T-helper 2 cell treated with Interferon-gamma antibody and Interleukin-4, amounts not matched to agents 5 μg/mL and 100 μg/mL, for 36 hours (primary cell): ENCODE results near the gene AUP1.

Experiments used
- DNase-seq: peaks from one replicate; pipeline ENCODE4 v3.0.0; 2021; ENCODE audit warnings: low spot score
- H3K27ac Mint-ChIP-seq: one replicate; pipeline ENCODE4 v1.8.0; 2021; ENCODE audit warnings: mild to moderate bottlenecking, mixed read lengths
- H3K27me3 Mint-ChIP-seq: one replicate; pipeline ENCODE4 v1.8.0; 2021; ENCODE audit warnings: low read depth, mixed read lengths
- H3K36me3 Mint-ChIP-seq: one replicate; pipeline ENCODE4 v1.8.0; 2021; ENCODE audit warnings: low read depth, mixed read lengths
- H3K4me1 Mint-ChIP-seq: one replicate; pipeline ENCODE4 v1.8.0; 2021; ENCODE audit warnings: low read depth, mixed read lengths
- H3K4me3 Mint-ChIP-seq: one replicate; pipeline ENCODE4 v1.8.0; 2022; ENCODE audit warnings: mild to moderate bottlenecking, moderate library complexity, mixed read lengths
- H3K9me3 Mint-ChIP-seq: one replicate; pipeline ENCODE4 v1.8.0; 2021; ENCODE audit warnings: mixed read lengths

AUP1 gene

DNA sequence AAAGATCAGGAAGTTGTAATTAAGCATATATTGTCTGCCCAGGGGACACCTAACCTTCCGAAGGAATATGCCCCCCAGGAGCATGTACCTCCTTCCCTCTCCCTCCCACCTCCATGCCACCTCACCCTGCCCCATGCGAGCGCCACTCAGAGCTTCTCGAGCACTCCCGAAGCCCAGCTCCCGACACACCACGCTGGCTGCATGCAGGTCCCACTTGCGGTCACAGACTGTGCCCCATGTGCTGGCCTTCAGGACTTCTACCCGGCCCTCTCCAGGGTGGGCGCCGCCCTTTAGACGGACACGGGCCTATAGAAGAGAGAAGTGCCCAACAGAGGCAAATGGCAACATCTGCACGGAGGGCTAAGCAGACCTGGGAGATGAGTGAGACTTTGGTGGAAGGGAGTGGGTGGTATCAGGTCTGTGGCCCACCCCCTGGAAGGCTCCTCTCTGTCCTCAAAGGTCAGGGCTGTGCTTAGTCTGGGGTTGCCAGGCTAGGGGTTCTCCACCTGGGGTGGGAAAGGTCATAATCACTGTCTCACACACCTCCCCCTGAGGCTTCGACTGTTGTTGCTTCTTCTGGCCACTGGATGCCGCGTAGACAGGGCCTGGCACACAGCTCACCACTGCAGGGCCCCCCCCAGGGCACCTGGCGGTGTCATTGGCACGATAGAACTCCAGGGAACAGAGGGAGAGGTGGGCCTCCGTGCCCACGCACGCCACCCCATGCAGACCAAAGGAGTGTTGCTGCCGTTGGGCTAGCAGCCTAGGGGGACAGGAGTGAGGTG, 6.9 kb upstream of the AUP1 start:
- Mint-ChIP-seq H3K4me3 (no peak overlapping the region), H3K27me3 (peaks cover 12% of the 10 kb centered on the region), H3K9me3 (no peaks in the 10 kb centered on the region), H3K36me3 (peaks cover 15% of the 10 kb centered on the region), H3K27ac (no peak overlapping the region), H3K4me1 (peaks cover 15% of the 10 kb centered on the region)
- no peak for DNase-seq

DNA sequence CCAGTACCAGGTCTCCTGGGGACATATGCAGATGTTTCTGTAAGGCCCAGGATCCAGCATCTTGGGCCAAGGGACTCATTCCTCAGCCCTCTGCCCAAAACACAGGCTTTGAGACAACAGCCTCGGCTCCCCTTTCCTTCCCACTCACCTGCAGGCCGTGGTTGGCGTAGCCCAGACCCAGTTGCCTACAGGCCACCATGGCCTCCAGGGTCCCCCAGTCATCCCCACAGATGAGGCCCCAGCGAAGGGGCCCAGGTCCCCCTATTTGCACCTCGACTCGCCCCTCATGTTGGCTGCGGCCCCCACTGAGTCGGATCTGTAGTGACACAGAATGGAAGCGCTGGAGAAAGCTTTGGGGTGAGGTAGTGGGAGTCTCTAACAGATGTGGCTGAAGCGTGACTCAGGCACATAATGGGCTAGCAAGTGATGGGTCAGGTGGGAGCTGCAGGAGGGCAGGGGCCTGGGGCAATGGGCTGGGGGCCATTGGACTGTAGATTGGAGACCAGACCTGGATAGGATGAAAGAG, 6.0 kb upstream of the AUP1 start:
- no peak overlapping the region for H3K4me3 Mint-ChIP-seq
- H3K9me3 Mint-ChIP-seq, result no peaks in the 10 kb centered on the region
- peaks cover 10% of the 10 kb centered on the region for H3K27me3 Mint-ChIP-seq
- peaks cover 22% of the 10 kb centered on the region for H3K36me3 Mint-ChIP-seq
- H3K4me1 Mint-ChIP-seq, result peaks cover 23% of the 10 kb centered on the region
- no peak for DNase-seq
- H3K27ac Mint-ChIP-seq, result no peak overlapping the region

DNA sequence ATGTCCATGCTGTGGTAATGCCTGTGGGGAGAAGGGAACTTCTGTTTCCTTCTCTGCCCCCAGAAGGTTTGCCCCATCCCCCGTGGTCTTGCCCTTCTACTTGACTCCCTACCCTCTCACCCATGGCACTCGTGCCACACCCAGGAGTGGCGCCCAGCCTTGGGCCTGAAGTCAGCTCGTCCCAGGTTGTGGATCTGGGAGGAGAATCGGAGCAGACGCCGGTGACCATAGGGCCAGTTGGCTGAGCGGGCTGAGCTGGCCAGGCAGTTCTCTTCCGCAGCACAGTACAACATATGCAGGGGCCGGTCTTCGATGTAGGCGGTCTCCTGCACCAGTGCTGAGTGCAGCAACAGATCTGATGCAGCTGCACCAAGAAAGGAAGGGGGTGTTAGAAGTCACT, 4.9 kb upstream of the AUP1 start:
- no peak for DNase-seq
- no peak overlapping the region for H3K4me3 Mint-ChIP-seq
- H3K4me1 Mint-ChIP-seq, result peaks cover 24% of the 10 kb centered on the region
- H3K9me3 Mint-ChIP-seq, result no peaks in the 10 kb centered on the region
- H3K27me3 Mint-ChIP-seq, result peaks cover 10% of the 10 kb centered on the region
- H3K27ac Mint-ChIP-seq, result no peak overlapping the region
- H3K36me3 Mint-ChIP-seq, result peaks cover 22% of the 10 kb centered on the region

DNA sequence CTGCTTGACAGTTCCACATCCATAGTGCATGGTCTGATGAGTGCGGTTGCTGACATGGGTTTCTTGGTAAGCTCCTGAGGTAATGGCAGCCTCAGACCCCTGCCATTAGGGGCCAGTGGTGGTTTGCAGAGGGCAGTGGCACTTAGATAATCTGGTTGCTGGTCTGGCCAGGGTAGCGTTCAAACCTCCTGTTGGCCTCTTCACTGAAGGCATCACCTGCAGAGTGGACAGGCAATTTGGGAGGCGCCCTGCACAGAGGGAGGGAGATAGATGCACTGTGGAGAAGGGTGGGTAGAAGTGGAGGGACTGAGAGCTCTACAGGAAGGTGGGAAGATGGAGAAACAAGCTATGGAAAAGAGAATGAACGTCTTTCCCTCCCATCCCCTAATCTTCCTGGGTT, 4.0 kb upstream of the AUP1 start:
- H3K36me3 Mint-ChIP-seq, result peaks cover 28% of the 10 kb centered on the region
- peaks cover 8% of the 10 kb centered on the region for H3K27me3 Mint-ChIP-seq
- no peak overlapping the region for H3K4me3 Mint-ChIP-seq

DNA sequence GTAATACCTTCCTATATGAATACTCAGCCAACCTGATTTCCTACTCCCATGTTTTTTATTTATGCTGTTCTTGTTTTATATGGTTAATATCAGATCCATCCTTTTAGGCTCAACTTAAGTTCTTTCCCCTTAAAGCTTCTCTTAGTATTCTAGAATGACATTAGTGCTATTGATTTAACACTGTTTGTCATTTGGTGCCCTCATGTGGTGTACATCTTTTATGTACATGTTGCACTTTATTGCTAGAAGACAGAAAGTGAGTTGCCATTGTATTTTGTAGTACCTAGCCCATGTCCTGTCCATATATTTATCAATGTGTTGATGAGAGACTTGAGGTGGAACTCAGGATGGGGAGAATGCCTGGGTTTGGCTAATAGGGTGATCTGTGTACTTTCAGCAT, 2.7 kb upstream of the AUP1 start:
- Mint-ChIP-seq H3K27ac (peak overlapping the region; percentile 63), H3K4me3 (peak overlapping the region; percentile 98), H3K9me3 (no peaks in the 10 kb centered on the region), H3K36me3 (peaks cover 40% of the 10 kb centered on the region), H3K4me1 (peaks cover 28% of the 10 kb centered on the region), H3K27me3 (no peaks in the 10 kb centered on the region)
- DNase-seq, result no peak

More for the DNA sequence above, 4.0 kb upstream of the AUP1 start:
- Mint-ChIP-seq H3K9me3 (no peaks in the 10 kb centered on the region), H3K4me1 (peaks cover 19% of the 10 kb centered on the region), H3K27ac (no peak overlapping the region)
- no peak for DNase-seq

DNA sequence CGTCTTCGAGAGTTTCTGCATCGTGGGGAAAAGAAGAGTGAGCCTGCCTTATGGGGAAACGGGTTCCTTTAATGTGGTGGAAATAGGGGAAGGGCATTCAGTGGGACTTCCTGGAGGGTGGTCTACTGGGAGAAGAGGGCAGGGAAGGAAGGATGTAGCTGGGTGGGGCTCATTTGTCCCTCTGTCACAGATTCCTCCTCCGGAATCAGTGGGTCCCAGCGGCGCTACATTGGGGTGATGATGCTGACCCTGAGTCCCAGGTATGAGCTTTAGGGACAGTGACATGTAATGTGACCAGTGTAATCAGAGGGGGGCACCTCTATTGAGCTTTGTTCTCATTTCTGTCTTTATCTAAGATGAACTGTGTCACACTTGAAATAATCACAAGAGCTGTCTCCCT, 2.2 kb upstream of the AUP1 start:
- DNase-seq, result no peak
- Mint-ChIP-seq H3K36me3 (peaks cover 46% of the 10 kb centered on the region), H3K4me3 (peak overlapping the region; percentile 98), H3K27me3 (no peaks in the 10 kb centered on the region), H3K9me3 (no peaks in the 10 kb centered on the region), H3K4me1 (peaks cover 31% of the 10 kb centered on the region), H3K27ac (peak overlapping the region; percentile 94)

DNA sequence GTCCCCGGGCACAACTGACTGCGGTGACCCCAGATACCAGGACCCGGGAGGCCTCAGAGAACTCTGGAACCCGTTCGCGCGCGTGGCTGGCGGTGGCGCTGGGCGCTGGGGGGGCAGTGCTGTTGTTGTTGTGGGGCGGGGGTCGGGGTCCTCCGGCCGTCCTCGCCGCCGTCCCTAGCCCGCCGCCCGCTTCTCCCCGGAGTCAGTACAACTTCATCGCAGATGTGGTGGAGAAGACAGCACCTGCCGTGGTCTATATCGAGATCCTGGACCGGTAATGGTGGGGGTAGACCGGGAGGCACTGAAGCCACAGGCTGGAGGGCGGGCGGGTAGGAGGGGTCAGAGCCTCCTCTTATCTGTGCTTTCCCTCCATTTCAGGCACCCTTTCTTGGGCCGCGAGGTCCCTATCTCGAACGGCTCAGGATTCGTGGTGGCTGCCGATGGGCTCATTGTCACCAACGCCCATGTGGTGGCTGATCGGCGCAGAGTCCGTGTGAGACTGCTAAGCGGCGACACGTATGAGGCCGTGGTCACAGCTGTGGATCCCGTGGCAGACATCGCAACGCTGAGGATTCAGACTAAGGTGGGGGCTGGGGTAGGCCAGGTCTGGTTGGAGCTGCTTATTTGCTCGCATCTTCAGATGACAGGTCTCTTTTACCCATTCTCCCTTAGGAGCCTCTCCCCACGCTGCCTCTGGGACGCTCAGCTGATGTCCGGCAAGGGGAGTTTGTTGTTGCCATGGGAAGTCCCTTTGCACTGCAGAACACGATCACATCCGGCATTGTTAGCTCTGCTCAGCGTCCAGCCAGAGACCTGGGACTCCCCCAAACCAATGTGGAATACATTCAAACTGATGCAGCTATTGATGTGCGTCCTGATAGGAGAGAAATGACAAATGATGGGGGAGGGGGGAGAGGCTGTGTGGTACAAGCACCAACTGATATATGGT, 1.0 kb upstream of the AUP1 start:
- Mint-ChIP-seq H3K4me1 (peaks cover 38% of the 10 kb centered on the region), H3K27ac (peak overlapping the region; percentile 94), H3K9me3 (no peaks in the 10 kb centered on the region), H3K36me3 (peaks cover 56% of the 10 kb centered on the region), H3K27me3 (no peaks in the 10 kb centered on the region), H3K4me3 (peak overlapping the region; percentile 98)
- peak; percentile 64 for DNase-seq

DNA sequence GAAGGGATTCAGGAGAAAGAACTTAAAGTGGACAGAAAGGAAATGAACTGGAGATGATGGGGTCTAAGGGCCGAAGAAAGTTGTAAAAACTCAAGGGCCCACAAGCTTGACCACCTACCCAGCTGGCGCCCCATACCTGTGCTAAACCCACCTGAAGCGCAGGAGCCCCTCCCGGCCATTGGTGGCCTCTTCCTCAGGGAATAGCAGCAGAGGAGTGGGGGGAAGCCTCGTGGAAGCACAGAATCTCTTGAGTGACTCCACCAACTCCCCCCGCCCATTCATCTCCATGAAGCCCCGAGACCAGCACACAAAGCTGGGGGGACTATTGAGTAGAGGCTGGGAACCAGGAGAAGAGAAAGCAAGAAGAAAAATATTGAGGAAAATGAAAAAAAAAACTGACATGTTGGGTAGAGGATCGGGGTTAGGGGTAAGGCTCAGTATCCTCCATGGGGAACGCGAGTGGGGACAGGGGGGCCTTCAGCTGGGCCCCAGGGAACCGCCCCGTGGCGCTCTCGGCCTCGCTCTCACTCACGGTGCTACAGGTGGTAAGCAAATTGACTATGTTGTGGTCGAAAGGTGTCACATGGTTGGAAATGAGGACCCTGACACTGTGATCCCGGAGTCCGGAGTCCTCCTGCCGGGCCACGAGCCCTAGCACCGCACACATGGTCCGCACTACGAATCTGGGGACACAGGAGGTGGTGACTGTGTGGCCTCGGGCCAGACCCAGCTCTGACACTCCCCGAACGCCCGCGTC, 728 bp downstream of the AUP1 start:
- Mint-ChIP-seq H3K4me1 (peaks cover 38% of the 10 kb centered on the region), H3K27me3 (no peaks in the 10 kb centered on the region), H3K4me3 (peak overlapping the region; percentile 98), H3K36me3 (peaks cover 58% of the 10 kb centered on the region), H3K27ac (peak overlapping the region; percentile 94), H3K9me3 (no peaks in the 10 kb centered on the region)
- DNase-seq, result no peak

DNA sequence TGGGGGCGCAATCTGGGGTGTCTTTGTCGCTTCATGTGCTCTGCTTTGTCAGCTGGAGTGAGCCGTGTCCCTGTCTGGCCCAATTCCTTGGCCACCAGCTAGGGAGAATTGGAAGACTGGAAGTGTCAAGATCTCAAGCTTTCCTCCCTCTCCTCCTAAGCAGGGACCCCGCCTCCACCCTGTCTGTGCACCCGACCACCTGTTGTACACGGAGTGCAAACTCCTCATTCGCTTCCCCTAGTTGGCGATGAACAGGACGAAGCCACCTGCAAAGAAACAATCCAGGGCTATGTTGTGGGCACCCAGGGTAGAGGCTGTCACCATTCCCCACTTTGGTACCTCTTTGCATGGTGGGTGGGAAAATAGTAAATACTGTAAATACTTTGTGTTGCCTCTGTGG, 1.8 kb downstream of the AUP1 start:
- Mint-ChIP-seq H3K27ac (peak overlapping the region; percentile 94), H3K4me3 (peak overlapping the region; percentile 98), H3K36me3 (peaks cover 56% of the 10 kb centered on the region), H3K27me3 (no peaks in the 10 kb centered on the region), H3K9me3 (no peaks in the 10 kb centered on the region), H3K4me1 (peaks cover 38% of the 10 kb centered on the region)
- no peak for DNase-seq

DNA sequence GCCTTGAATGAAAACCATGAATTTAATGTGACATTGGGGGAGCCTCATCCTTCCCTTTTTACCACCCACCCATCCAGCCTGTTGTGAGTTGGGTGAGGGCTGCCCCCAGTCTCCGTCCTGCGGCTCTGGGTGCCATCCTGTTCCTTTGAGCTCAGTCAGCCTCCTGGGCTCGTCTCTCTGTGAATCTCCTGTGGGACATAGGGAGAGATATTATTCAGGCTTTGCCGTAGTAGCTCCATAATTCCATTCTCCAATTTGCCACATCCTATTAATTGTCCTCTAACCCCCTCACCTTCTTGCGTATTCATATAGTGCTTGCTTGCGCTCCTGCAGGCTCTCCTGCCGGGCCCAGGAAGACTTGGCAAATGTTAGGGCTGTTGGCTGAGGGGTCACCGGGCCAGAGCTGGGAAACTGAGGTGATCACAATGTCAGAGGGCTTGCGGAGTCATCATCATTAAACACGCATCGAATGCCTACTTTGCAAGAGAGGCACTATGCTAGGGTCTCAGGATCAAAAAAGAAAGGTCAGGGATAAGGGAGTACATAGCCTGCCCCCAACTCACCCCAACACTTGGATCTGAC, 2.8 kb downstream of the AUP1 start:
- peaks cover 32% of the 10 kb centered on the region for H3K4me1 Mint-ChIP-seq
- no peak for DNase-seq
- no peaks in the 10 kb centered on the region for H3K27me3 Mint-ChIP-seq
- no peaks in the 10 kb centered on the region for H3K9me3 Mint-ChIP-seq
- no peak overlapping the region for H3K4me3 Mint-ChIP-seq
- peaks cover 47% of the 10 kb centered on the region for H3K36me3 Mint-ChIP-seq
- H3K27ac Mint-ChIP-seq, result peak overlapping the region; percentile 16

DNA sequence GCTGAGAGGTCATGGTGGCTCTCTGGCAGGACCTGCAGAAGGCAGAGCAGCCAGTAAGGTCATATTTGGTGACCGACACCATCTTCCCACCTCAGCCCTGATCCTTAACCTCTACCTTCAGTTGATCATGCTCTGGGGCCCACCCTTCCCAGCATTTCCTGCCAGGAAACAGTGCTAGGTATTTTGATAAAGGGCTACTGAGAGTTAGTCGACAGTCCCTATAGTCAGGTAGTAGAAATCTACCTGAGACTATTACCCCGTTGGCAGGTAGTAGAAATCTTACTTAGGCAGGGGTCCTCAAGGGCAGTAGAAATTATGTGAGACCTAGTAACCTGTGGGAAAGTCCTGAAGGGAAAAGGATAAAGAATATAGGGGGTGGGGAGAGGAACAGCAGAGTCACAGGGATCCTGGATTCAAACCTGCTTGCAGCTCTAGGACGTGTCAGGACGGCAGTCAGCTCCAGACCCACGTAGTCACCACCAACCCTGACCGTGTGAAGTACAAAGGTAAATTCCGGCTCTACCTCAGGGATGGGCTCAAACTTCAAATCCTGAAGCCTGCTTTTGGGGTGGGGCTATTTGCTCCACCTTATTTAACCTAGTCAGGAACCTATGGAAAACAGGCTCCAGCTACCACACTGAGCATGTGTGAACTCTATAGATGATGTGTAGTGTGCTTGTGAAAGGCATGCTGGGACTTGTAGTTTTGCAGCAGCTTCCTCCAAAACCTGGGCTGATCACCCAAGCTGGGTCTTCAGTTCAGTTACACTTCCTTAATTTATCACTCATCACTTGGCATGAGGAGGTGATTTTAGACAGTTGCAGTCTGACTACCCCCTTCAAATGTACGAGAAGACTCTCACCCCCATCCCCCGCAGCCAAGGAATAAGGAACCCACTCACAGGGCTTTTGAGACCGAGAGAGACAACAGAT, 3.5 kb downstream of the AUP1 start, which contains the start of gene DQX1:
DQX1 (minus strand) TSS at position 515 of the 932 bp plus-strand sequence; CDS start at position 13, 502 bp downstream.
- Mint-ChIP-seq H3K4me1 (peaks cover 25% of the 10 kb centered on the region), H3K4me3 (peak within 1 kb of the TSS; percentile 44), H3K9me3 (no peaks in the 10 kb centered on the region), H3K36me3 (peaks cover 41% of the 10 kb centered on the region), H3K27me3 (no peaks in the 10 kb centered on the region), H3K27ac (peak within 1 kb of the TSS; percentile 16)
- no peak for DNase-seq

DNA sequence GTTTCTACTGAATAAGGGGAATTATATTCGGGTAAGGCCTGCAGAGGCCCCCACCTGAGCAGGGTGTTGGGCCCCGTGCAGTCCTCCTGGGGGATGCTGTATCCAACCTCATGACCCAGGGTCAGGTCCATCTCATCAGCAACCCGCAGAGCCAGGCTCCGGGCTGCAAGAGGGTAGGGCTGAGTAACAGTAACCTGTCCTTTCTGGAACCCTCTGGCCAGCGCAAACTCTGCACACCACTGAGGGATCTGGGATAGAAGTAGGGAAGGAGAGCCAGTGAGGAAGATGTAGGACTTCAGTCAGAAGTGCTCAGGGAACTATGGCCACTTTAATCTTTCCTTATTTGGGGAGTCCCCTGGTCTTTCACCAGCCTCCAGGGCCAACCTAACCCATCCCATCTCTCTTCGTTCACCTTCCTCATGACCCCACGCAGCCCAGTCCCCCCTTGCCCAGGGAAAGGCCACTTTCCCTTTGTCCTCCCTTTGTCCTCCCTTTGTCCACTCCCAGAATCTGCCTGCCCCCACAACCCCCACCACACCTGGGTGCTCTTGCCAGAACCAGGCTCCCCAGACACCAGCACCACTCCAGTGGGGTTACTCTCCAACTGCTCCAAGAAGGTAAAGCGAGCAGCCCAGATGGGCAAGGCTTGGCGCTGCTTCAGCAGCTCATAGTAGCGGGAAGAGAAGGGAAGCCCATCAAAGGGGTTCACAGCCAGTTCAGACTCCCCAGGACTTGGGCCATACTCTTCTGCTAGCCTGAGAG, 4.4 kb downstream of the AUP1 start:
- H3K4me1 Mint-ChIP-seq, result peaks cover 20% of the 10 kb centered on the region
- no peak for DNase-seq
- H3K27ac Mint-ChIP-seq, result no peak overlapping the region
- H3K9me3 Mint-ChIP-seq, result no peaks in the 10 kb centered on the region
- H3K36me3 Mint-ChIP-seq, result peaks cover 38% of the 10 kb centered on the region
- H3K27me3 Mint-ChIP-seq, result peaks cover 3% of the 10 kb centered on the region
- H3K4me3 Mint-ChIP-seq, result no peak overlapping the region
